Natural killer cell (primary cell): ENCODE data around the gene IRAK1. TPM values are rescaled to one million over a fixed set of nuclear protein-coding genes. Genes with fewer than 3 reads are reported as not detected.

Source experiments
- ATAC-seq, 3 donors: fragments of 150-1000 bp in 2 of 3; fragments of 200-7000 bp in 1 of 3; cut with Tn5 transposase; 1 replicate in 1 of 3; 2 replicates in 2 of 3; pipeline ENCODE4 v1.10.0; 2021; ENCODE audit warnings: mild to moderate bottlenecking in 2 of 3, moderate library complexity in 2 of 3
- DNase-seq, 2 donors: peaks; one replicate each; pipeline versions ENCODE4 v3.0.0 to v3.0.0-alpha.2; 2013 to 2021; ENCODE audit warnings: mixed read lengths in 1 of 2
- H3K27ac ChIP-seq: one replicate; pipeline ENCODE4 v1.5.1; 2013; ENCODE audit warnings: mild to moderate bottlenecking, low read length
- H3K27me3 ChIP-seq: one replicate; pipeline ENCODE4 v1.6.1; 2013; ENCODE audit warnings: low read length; ENCODE audit not compliant: control insufficient read depth, insufficient read depth
- H3K36me3 ChIP-seq: one replicate; pipeline ENCODE4 v1.6.1; 2013; ENCODE audit warnings: low read length; ENCODE audit not compliant: control insufficient read depth, insufficient read depth
- H3K4me1 ChIP-seq: one replicate; pipeline ENCODE4 v1.6.1; 2013; ENCODE audit warnings: low read length; ENCODE audit not compliant: control insufficient read depth, insufficient read depth
- H3K4me3 ChIP-seq: one replicate; pipeline ENCODE4 v1.5.1; 2013; ENCODE audit warnings: low read length
- H3K9me3 ChIP-seq: one replicate; pipeline ENCODE4 v1.6.1; 2013; ENCODE audit warnings: low read length; ENCODE audit not compliant: control insufficient read depth, insufficient read depth
- H3K27ac Mint-ChIP-seq, 2 donors: one replicate each; pipeline ENCODE4 v1.8.0; 2022; ENCODE audit warnings: mild to moderate bottlenecking in 2 of 2, mixed read lengths in 2 of 2, moderate library complexity in 1 of 2
- H3K27me3 Mint-ChIP-seq, 2 donors: one replicate each; pipeline ENCODE4 v1.8.0; 2022; ENCODE audit warnings: low read depth in 2 of 2, mixed read lengths in 2 of 2
- H3K36me3 Mint-ChIP-seq: one replicate; pipeline ENCODE4 v1.8.0; 2022; ENCODE audit warnings: mixed read lengths
- H3K4me1 Mint-ChIP-seq, 2 donors: one replicate each; pipeline ENCODE4 v1.8.0; 2022; ENCODE audit warnings: mixed read lengths in 2 of 2
- H3K4me3 Mint-ChIP-seq: one replicate; pipeline ENCODE4 v1.8.0; 2022; ENCODE audit warnings: mild to moderate bottlenecking, moderate library complexity, mixed read lengths
- H3K9me3 Mint-ChIP-seq, 2 donors: one replicate each; pipeline ENCODE4 v1.8.0; 2022; ENCODE audit warnings: mixed read lengths in 2 of 2
- CTCF ChIP-seq: fragments of 200-600 bp; IDR thresholded peaks from one replicate; pipeline ENCODE4 v1.8.0; 2022; ENCODE audit warnings: antibody characterized with exemption
- WGBS: methylation state at CpG from one replicate; pipeline ENCODE4 v1.1.7; 2013; ENCODE audit warnings: missing lambda C conversion rate; ENCODE audit not compliant: insufficient coverage; 5-methylcytosine and 5-hydroxymethylcytosine counted together
- intact Hi-C: fragments of 100-400 bp; cut with micrococcal nuclease; formaldehyde crosslinking; loops from one replicate; pipeline ENCODE4 v1.14.2; 2022
- total RNA-seq, 4 donors: library from RNA; stranded (reverse); fragments of 120-200 nt in 1 of 4; gene quantifications; one replicate each; pipeline versions ENCODE4 v1.2.3 to v1.2.4, GENCODE V29; 2013 to 2022

Gene IRAK1
- total RNA-seq, 3 donors from 2014 or later (not counting 1 experiment from before 2014, with no cell fraction given) = 87.5 to 114 (median 107) TPM

GRCh38 chrX:154017766-154018517 is 1.8 kb downstream of the IRAK1 start:
- DNase-seq = no peak
- WGBS = 86% methylated on average over 24 of the region's 26 CpGs
- no peak for ATAC-seq
- H3K27ac ChIP-seq = no peak overlapping the region
- H3K9me3 Mint-ChIP-seq = no peaks in the 10 kb centered on the region
- intact Hi-C loops = loop anchor here (10.0 kb wide), 1 partner anchor 77 kb away; the partner anchor contains the start of gene MECP2
- H3K9me3 ChIP-seq = no peaks in the 10 kb centered on the region
- H3K36me3 ChIP-seq = peaks cover 27% of the 10 kb centered on the region
- H3K27me3 Mint-ChIP-seq = no peaks in the 10 kb centered on the region
- H3K36me3 Mint-ChIP-seq = no peaks in the 10 kb centered on the region
- peak overlapping the region; percentile 80 to 81 for H3K27ac Mint-ChIP-seq
- H3K4me3 ChIP-seq = no peak overlapping the region
- no peak for TF ChIP-seq CTCF
- H3K4me1 ChIP-seq = peaks cover 39% of the 10 kb centered on the region
- no peaks in the 10 kb centered on the region for H3K27me3 ChIP-seq
- peak overlapping the region; percentile 13 for H3K4me3 Mint-ChIP-seq
- H3K4me1 Mint-ChIP-seq = peaks cover 0 to 6% of the 10 kb centered on the region in 2 donors

- Mint-ChIP-seq H3K9me3 (no peaks in the 10 kb centered on the region), H3K27me3 (no peaks in the 10 kb centered on the region), H3K4me3 (no peak overlapping the region), H3K4me1 (peaks cover 0 to 6% of the 10 kb centered on the region in 2 donors), H3K27ac (no peak overlapping the region), H3K36me3 (no peaks in the 10 kb centered on the region)
- DNase-seq (no peak), ATAC-seq (no peak)
- intact Hi-C loops = loop anchor here (10.0 kb wide), 1 partner anchor 78 kb away; the partner anchor contains the start of gene MECP2
- WGBS = 97% methylated on average over 20 of the region's 24 CpGs
- H3K4me1 ChIP-seq = peaks cover 41% of the 10 kb centered on the region
- H3K27ac ChIP-seq = no peak overlapping the region
- H3K9me3 ChIP-seq = no peaks in the 10 kb centered on the region
- H3K36me3 ChIP-seq = peaks cover 36% of the 10 kb centered on the region
- H3K4me3 ChIP-seq = no peak overlapping the region
- no peaks in the 10 kb centered on the region for H3K27me3 ChIP-seq
- no peak for TF ChIP-seq CTCF
Observed at GRCh38 chrX:154016366-154017076, 3.2 kb downstream of the IRAK1 start.

- Mint-ChIP-seq H3K27me3 (no peaks in the 10 kb centered on the region), H3K9me3 (no peaks in the 10 kb centered on the region), H3K27ac (no peak overlapping the region), H3K4me3 (no peak overlapping the region), H3K4me1 (peaks cover 0 to 6% of the 10 kb centered on the region in 2 donors), H3K36me3 (no peaks in the 10 kb centered on the region)
- H3K27me3 ChIP-seq = no peaks in the 10 kb centered on the region
- H3K36me3 ChIP-seq = peaks cover 39% of the 10 kb centered on the region
- no peak for ATAC-seq
- H3K9me3 ChIP-seq = no peaks in the 10 kb centered on the region
- no peak for DNase-seq
- H3K27ac ChIP-seq = no peak overlapping the region
- peaks cover 36% of the 10 kb centered on the region for H3K4me1 ChIP-seq
- intact Hi-C loops = loop anchor here (10.0 kb wide), 1 partner anchor 79 kb away; the partner anchor contains the start of gene MECP2
- no peak overlapping the region for H3K4me3 ChIP-seq
- WGBS = 87% methylated on average over 16 of the region's 16 CpGs
- no peak for TF ChIP-seq CTCF
Observed at GRCh38 chrX:154015581-154016264, 4.0 kb downstream of the IRAK1 start.
